ENCODE results near the gene SH2D3C. TPM values are rescaled to one million over a fixed set of nuclear protein-coding genes. Genes with fewer than 3 reads are reported as not detected.

Gene SH2D3C
- total RNA-seq, 1 donor from 2014 or later, result 137 TPM

DNA sequence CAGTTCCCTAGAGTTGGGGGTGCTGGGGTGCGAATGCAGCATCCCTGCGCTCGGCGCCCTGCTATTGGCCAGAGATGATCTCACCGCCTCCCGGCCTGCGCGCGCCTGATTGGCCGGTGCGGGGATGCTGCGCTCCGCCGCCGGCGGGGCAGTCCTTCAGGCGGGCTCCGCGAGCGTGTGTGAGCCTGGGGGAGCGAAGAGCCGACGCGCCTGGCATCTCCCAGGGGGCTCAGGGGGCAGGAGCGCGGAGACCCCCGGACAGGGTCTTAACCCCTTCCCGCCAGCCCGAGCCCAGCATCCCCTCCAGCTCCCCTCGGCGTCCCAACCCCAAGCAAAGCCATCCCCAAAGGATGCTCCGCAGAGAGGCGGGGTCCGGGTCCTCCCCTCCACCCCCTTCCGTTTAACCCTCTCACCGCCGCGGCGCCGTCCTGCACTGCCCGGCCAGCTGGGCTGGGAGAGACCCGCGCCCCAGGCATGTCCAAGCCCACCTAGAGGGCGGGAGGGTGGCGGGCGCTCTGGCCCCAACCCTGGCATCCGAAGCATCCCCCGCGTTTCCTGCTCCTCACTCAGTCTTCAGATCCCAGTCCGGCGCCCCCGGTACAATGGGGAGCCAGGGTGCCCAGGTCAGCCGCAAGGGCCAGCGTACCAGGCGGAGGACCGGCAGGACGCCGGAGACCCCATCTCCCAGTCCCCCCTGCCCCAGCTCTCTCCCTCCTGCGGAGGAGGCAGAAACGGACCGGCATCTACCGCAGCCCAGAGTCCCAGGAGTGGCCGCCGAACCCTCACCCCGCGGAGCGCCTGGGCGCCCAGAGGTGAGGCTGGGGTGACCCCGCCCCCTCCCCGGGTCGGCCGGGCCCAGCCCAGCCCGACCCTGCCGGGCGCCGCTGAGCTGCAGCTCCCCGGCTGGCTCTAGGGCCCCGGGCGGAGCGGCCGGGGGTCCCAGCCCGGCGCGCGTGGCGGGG is 24.1 kb downstream of the SH2D3C start:
- DNase-seq (ENCODE audit: low spot score), result peak; percentile 41
- H3K27ac Mint-ChIP-seq (ENCODE audit: unreplicated experiment), result no peak overlapping the region
- peaks cover 19% of the 10 kb centered on the region for H3K27me3 Mint-ChIP-seq (ENCODE audit: unreplicated experiment)
- H3K4me1 Mint-ChIP-seq (ENCODE audit: unreplicated experiment), result peaks cover 19% of the 10 kb centered on the region
- H3K9me3 Mint-ChIP-seq (ENCODE audit: unreplicated experiment), result no peaks in the 10 kb centered on the region
- TF ChIP-seq, protein P1, sequence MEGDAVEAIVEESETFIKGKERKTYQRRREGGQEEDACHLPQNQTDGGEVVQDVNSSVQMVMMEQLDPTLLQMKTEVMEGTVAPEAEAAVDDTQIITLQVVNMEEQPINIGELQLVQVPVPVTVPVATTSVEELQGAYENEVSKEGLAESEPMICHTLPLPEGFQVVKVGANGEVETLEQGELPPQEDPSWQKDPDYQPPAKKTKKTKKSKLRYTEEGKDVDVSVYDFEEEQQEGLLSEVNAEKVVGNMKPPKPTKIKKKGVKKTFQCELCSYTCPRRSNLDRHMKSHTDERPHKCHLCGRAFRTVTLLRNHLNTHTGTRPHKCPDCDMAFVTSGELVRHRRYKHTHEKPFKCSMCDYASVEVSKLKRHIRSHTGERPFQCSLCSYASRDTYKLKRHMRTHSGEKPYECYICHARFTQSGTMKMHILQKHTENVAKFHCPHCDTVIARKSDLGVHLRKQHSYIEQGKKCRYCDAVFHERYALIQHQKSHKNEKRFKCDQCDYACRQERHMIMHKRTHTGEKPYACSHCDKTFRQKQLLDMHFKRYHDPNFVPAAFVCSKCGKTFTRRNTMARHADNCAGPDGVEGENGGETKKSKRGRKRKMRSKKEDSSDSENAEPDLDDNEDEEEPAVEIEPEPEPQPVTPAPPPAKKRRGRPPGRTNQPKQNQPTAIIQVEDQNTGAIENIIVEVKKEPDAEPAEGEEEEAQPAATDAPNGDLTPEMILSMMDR (IDR thresholded peaks at IDR 0.05; ENCODE audit: unreplicated experiment), result no peak
- peak overlapping the region; percentile 51 for H3K4me3 Mint-ChIP-seq (ENCODE audit: unreplicated experiment)
- H3K36me3 Mint-ChIP-seq (ENCODE audit: low read depth, unreplicated experiment), result peaks cover 39% of the 10 kb centered on the region

DNA sequence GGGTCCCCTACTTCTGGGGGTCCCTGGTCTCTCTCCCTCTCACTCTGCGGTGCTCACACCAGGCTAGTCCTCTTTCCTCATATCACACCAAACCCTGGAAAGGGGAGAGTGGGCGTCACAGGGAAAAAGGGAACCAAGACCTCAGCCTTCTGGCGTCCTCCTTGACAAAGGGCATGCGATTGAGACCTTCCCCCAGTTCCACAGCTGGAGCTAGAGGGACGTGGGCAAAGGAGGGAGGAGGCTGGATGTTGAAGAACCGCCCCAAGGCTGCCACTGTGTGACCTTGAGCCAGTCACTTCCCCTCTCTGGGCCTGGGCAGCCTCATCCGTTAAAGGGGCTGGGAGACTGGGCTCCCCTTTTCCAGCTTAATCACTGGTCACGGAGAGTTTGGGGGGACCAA is 24.8 kb downstream of the SH2D3C start:
- peaks cover 16% of the 10 kb centered on the region for H3K4me1 Mint-ChIP-seq (ENCODE audit: unreplicated experiment)
- peaks cover 17% of the 10 kb centered on the region for H3K27me3 Mint-ChIP-seq (ENCODE audit: unreplicated experiment)
- no peak for DNase-seq (ENCODE audit: low spot score)
- peaks cover 39% of the 10 kb centered on the region for H3K36me3 Mint-ChIP-seq (ENCODE audit: low read depth, unreplicated experiment)
- H3K4me3 Mint-ChIP-seq (ENCODE audit: unreplicated experiment), result no peak overlapping the region
- H3K27ac Mint-ChIP-seq (ENCODE audit: unreplicated experiment), result no peak overlapping the region
- TF ChIP-seq, protein P1 (IDR thresholded peaks at IDR 0.05; ENCODE audit: unreplicated experiment), result no peak
- no peaks in the 10 kb centered on the region for H3K9me3 Mint-ChIP-seq (ENCODE audit: unreplicated experiment)

DNA sequence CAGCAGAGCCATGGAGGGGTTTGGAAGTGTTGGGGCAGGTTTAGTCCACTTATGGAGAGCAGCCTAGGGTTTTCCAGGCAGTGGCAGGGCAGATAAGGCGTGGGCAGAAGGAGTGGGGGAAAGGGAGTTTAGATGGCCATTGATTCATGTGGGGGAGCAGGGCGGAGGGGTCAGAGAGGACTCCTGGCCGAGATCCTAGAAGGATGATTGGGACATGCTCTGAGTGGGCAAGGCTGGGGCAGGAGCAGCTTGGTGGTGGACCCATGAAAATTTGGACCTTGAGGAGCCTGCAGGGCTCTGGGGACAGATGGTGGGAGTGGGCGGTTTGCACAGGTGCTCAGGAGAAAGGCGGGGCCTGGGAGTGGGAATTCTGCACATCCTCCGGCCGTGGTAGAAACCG is 25.3 kb downstream of the SH2D3C start:
- Mint-ChIP-seq H3K4me3 (ENCODE audit: unreplicated experiment) (peak overlapping the region; percentile 76), H3K36me3 (ENCODE audit: low read depth, unreplicated experiment) (peaks cover 41% of the 10 kb centered on the region), H3K27ac (ENCODE audit: unreplicated experiment) (no peak overlapping the region), H3K27me3 (ENCODE audit: unreplicated experiment) (peaks cover 19% of the 10 kb centered on the region), H3K9me3 (ENCODE audit: unreplicated experiment) (no peaks in the 10 kb centered on the region), H3K4me1 (ENCODE audit: unreplicated experiment) (peaks cover 14% of the 10 kb centered on the region)
- TF ChIP-seq, protein P1 (IDR thresholded peaks at IDR 0.05; ENCODE audit: unreplicated experiment), result no peak
- no peak for DNase-seq (ENCODE audit: low spot score)

DNA sequence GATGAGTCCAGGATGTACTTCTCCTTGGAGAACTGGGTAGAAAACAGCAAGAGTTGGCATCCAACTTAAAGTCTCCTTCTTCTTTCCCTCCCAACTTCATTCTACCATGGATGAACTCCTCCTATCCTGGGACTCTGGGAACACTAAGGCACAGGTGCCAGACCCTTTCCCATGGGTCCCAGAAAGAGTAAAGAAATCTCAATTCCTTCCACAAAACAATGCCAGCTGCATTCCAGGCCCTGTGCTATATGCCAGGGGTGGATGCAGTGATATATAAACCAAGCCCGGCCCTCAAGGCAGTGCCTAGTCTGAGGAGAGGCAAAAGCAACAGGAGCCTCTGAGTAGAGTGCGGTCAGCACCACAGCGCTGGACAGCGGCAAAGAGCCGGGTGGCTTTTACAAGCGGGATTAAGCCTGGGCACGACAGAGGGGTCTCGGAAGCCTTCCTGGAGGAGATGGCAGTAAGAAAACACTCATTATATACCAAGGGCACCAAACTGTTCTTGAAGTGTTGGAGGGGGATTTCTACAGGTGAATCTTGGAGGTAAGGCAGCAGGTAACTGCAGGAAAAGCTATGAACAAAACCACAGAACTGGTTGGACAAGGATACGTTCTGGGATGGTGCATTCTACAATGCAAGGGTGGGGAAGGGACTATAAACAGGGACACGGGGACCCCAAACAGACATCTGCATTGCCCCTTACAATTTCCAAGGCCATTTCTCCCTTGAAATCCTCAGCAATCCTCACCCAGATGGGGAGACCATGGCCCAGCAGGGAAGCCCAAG is 27.0 kb downstream of the SH2D3C start:
- TF ChIP-seq, protein P1 (IDR thresholded peaks at IDR 0.05; ENCODE audit: unreplicated experiment), result no peak
- peak overlapping the region; percentile 80 for H3K4me3 Mint-ChIP-seq (ENCODE audit: unreplicated experiment)
- peak overlapping the region; percentile 36 for H3K27ac Mint-ChIP-seq (ENCODE audit: unreplicated experiment)
- no peaks in the 10 kb centered on the region for H3K9me3 Mint-ChIP-seq (ENCODE audit: unreplicated experiment)
- peak; percentile 51 for DNase-seq (ENCODE audit: low spot score)
- H3K27me3 Mint-ChIP-seq (ENCODE audit: unreplicated experiment), result peaks cover 20% of the 10 kb centered on the region
- peaks cover 19% of the 10 kb centered on the region for H3K4me1 Mint-ChIP-seq (ENCODE audit: unreplicated experiment)
- H3K36me3 Mint-ChIP-seq (ENCODE audit: low read depth, unreplicated experiment), result peaks cover 51% of the 10 kb centered on the region
